GM19463 (cell line): ENCODE measurements around the gene SIRT3.

Experiments
- ATAC-seq: cut with Tn5 transposase; IDR thresholded peaks from one replicate; pipeline ENCODE4 v1.9.1; 2021; ENCODE audit warnings: mild to moderate bottlenecking, moderate library complexity; ENCODE audit not compliant: unreplicated experiment

The SIRT3 gene

DNA sequence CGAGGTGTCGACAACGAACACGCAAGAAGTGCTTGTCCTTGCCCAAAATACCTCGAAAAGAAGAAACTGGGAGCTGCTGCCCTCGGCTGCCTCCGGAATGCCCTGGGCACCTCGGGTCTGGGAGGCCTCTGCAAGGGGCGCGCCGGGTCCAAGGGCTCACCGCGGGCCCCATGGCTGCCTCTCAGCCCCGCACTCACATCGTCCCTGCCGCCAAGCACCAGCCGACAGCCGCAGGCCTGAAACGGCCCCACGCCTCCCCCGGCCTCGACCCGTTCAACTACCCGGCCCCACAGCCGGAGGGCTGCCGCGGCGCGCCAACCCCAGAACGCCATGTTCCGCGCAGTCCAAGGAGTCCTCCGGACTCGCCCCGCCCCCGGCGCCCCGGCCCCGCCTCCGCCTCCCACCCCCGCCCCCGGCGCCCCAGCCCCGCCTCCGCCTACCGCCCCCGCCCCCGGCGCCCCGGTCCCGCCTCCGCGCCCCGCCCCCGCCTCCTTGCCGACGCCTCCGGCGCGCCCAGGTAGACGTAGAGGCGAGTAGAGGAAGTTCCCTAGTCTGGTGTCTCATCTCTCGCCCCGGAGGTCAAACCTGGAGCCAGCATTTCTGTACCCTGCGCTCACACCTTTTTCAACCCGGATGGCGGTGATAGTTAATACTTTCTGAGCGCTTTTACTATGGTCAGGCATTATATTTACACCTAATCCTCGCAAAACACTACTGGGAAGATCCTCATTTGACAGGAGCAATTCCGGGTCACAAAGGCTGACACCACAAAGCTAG, at the start of gene SIRT3:
TSS of gene SIRT3 (minus strand) at position 346 of the 777 bp plus-strand sequence. CDS start at position 332, 14 bp downstream.
- ATAC-seq = peak; percentile 68

DNA sequence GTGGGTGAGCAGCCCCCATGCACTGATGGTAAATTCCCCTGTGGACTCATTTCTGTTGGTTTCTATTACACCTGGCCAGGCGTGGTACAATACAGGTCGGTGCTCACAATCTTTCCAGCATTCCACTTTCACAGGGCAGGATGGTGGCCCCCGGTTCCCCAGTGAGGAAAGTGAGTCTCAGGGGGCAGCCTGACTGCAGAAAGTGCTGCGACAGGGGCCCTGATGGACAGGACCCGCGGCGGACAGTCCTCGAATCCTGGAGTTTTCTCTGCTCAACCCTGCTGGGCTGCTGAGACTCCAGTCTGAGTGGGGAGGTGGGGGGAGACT, 49.7 kb upstream of the SIRT3 start:
- no peak for ATAC-seq

DNA sequence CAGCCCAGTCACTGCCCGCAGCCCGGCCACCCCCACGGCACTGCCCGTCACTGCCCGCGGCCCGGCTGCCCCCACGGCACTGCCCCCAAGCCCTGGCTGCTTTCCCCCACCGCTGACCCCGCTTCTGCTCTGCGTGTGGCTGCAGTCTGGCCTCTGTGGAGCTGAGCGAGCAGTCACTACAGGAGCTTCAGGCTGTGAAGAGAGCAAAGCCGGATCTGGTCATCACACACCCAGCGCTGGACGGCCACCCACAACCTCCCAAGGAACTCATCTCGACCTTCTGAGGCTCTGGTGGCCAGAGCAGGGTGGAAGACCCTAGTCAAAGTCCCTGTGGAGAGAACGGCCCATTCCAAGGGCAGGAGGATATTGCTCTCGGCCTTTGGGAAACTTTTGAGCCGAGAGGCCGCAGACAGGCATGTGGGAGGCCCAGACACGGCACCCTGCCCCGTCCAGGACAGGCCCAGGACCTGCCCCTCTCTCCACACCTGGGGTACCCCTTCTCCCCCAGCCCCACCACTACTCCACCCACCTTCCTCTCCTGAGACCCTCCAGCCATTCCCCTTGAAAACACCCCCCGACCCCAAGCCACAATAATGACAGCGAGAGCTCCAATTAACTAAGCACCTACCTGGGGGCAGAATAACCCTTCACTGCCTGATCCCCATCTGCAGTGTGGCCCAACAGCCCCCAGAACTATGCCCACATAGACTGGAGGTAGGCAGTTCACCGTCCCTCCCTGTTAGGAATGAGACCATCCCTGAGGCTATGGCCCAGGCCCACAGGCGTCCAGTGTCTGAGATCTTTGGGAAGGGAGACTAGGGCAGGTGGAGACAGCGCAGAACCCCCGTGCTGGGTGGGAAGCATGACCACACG, 49.1 kb upstream of the SIRT3 start:
- ATAC-seq = no peak

DNA sequence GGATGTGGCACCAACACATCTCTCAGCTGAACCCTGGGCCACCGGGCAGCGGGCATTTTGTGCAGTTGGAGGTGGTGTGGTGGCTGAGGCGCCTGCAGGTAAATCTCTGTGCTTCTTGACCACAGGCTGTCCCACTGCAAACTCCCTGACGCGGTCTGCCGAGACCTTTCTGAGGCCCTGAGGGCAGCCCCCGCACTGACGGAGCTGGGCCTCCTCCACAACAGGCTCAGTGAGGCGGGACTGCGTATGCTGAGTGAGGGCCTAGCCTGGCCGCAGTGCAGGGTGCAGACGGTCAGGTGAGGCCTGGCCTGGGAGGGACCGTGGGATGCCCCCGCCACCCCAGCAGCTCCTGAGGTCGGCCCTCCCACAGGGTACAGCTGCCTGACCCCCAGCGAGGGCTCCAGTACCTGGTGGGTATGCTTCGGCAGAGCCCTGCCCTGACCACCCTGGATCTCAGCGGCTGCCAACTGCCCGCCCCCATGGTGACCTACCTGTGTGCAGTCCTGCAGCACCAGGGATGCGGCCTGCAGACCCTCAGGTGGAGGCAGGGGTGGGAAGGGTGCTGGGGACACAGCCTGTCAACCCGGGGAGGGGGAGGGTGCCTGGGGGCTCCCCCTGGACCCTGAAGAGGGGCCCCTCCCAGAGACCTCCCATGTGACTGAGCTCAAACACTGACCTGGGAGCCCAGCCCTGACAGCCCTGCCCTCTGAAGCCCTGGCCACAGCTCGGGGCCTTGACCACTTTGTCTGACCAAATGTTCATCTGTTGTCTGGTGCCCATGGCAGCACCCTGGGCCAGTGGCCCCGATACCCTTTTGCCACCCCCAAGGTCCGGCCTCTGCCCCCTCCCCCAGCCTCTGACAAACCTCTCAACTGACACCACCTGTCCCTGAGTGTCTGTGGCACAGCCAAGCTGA, 48.2 kb upstream of the SIRT3 start:
- no peak for ATAC-seq

DNA sequence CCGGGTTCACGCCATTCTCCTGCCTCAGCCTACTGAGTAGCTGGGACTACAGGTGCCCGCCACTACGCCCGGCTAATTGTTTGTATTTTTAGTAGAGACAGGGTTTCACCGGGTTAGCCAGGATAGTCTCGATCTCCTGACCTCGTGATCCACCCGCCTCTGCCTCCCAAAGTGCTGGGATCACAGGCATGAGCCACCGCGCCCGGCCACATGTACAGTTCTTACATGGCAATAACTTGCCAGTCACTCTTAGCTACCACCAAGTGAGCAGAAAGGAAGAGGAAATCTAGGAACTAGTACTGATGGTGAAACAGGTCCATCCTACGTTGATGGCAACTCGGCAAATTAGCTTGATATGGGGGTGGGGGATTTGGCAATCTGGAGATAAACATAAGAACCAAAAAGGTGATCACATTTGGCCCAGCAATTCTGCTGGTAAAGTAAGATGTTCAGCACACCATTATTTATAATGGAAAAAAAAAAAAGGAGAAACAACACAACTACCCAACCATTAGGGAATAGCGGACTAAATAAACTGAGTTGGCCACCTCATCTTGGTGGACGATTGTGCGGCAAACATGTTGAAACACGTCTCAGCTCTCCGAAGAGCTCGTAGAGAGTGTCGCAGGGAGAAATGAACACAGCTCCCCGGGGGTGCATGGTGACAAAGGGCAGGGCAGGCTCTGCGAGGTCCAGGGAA, 47.4 kb upstream of the SIRT3 start:
- no peak for ATAC-seq

DNA sequence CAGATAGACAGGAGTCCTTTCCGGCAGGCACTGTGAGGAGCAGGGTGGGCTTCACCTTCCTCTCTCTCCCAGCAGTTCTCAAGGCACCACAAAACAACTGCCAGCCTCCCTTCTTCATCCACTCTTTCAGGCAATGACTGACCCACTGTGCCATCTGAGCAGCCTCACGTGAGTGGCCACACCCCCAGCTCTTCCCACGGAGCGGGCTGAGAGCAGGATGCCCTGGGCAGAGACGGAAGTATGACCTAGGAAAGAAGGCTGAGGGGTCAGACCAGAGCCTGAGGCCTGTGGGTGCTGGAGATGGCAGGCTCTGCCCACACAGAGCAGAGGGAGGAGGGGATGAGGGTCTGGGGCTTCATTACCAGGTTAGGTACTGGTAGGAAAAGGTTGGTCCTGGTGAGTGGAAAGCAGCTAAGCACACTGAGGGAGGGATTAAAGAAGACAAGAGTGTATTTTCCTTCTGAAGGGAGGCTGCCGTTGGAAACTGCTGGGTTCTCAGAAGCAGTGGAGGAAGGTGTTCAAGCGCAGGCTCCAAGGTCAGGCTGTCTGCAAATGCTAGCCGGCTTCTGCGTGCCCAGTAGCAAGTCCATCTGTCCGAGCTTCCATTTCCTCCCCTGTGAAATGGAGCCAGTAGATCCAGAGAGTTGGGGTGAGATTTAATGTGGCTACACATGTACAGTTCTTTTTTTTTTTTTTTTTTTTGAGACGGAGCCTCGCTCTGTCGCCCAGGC, 46.7 kb upstream of the SIRT3 start:
- ATAC-seq = no peak

DNA sequence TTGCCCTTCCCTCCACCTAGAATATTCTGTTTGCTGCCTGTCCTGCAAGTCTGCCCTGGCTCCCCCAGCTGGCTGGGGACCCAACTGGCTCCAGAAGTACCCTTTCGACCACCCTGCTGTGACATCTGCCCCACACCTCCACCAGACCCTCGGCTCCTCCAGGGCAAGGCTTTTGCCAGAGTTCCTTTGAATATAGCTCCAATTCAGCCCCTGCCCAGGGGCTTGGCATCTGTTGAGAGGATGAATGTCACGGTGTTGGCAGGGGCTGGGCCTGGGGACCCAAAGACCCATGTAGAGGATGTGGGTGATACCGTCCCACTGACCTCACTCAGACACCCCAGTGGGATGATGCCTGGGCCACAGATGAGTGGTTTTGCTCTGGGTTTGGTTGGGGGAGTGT, 46.0 kb upstream of the SIRT3 start:
- ATAC-seq = no peak

DNA sequence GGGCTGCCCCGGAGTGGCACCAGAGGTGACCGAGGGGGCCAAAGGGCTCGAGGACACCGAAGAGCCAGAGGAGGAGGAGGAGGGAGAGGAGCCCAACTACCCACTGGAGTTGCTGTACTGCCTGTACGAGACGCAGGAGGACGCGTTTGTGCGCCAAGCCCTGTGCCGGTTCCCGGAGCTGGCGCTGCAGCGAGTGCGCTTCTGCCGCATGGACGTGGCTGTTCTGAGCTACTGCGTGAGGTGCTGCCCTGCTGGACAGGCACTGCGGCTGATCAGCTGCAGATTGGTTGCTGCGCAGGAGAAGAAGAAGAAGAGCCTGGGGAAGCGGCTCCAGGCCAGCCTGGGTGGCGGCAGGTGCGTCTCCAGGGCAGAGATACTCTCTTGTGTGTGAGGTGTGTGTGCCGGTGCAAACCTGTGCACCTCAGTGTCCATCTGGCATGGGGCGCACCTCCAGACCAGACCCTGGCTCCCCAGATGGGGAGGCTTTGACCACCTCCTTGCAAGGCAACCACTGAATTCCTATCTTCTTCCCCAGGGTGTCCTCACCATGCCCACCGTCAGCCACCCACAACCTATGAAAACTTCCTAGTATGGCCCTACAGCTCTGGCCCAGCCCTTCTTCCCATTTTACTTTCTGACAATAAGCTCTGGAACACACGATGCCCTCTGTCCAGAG, 45.5 kb upstream of the SIRT3 start:
- no peak for ATAC-seq

DNA sequence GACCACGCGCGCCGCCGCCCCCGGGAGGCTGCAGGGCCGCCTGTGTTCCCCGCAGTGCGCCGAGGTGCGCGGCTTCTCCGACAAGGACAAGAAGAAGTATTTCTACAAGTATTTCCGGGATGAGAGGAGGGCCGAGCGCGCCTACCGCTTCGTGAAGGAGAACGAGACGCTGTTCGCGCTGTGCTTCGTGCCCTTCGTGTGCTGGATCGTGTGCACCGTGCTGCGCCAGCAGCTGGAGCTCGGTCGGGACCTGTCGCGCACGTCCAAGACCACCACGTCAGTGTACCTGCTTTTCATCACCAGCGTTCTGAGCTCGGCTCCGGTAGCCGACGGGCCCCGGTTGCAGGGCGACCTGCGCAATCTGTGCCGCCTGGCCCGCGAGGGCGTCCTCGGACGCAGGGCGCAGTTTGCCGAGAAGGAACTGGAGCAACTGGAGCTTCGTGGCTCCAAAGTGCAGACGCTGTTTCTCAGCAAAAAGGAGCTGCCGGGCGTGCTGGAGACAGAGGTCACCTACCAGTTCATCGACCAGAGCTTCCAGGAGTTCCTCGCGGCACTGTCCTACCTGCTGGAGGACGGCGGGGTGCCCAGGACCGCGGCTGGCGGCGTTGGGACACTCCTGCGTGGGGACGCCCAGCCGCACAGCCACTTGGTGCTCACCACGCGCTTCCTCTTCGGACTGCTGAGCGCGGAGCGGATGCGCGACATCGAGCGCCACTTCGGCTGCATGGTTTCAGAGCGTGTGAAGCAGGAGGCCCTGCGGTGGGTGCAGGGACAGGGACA, 44.8 kb upstream of the SIRT3 start:
- ATAC-seq = no peak

DNA sequence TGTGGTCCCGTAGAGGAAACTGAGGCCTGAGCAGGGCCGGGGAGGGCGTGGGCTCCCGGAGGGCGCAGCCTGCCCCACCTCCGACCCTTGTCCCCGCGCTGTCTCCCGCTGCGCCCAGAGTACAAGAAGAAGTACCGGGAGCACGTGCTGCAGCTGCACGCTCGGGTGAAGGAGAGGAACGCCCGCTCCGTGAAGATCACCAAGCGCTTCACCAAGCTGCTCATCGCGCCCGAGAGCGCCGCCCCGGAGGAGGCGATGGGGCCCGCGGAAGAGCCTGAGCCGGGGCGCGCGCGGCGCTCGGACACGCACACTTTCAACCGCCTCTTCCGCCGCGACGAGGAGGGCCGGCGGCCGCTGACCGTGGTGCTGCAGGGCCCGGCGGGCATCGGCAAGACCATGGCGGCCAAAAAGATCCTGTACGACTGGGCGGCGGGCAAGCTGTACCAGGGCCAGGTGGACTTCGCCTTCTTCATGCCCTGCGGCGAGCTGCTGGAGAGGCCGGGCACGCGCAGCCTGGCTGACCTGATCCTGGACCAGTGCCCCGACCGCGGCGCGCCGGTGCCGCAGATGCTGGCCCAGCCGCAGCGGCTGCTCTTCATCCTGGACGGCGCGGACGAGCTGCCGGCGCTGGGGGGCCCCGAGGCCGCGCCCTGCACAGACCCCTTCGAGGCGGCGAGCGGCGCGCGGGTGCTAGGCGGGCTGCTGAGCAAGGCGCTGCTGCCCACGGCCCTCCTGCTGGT, 44.0 kb upstream of the SIRT3 start:
- no peak for ATAC-seq

DNA sequence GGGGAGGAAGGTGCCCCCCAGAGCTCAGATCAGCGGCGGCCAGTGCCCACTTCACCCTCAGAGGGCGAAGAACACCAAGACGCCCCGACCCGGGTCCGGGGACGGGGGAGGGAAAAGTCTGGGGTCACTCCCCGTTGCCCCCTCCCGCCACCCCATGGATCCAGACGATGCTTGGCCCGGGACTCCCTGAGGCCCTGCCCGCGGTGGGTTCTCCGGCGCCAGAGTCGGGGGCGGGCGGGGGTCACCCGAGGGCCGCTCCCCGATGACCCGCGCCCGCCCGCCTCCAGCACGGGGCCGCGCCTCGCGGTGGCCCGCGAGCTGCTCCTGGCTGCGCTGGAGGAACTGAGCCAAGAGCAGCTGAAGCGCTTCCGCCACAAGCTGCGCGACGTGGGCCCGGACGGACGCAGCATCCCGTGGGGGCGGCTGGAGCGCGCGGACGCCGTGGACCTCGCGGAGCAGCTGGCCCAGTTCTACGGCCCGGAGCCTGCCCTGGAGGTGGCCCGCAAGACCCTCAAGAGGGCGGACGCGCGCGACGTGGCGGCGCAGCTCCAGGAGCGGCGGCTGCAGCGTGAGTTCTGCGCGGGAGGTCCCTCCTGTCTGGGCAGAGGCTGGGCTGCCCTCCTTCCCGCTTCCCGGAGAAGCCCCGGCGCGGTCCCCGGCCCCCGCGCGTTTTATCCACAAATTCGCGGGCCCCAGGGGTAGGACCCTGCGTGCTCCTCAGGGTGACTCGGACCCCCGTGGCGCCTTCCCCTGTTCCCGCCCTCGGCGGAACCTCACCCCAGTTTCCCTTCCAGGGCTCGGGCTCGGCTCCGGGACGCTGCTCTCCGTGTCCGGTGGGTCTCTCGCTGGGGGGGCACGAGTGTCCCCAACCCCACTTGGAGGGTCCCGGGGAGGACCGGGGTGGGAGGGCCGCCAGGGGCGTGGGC, 43.2 kb upstream of the SIRT3 start:
- ATAC-seq = no peak

DNA sequence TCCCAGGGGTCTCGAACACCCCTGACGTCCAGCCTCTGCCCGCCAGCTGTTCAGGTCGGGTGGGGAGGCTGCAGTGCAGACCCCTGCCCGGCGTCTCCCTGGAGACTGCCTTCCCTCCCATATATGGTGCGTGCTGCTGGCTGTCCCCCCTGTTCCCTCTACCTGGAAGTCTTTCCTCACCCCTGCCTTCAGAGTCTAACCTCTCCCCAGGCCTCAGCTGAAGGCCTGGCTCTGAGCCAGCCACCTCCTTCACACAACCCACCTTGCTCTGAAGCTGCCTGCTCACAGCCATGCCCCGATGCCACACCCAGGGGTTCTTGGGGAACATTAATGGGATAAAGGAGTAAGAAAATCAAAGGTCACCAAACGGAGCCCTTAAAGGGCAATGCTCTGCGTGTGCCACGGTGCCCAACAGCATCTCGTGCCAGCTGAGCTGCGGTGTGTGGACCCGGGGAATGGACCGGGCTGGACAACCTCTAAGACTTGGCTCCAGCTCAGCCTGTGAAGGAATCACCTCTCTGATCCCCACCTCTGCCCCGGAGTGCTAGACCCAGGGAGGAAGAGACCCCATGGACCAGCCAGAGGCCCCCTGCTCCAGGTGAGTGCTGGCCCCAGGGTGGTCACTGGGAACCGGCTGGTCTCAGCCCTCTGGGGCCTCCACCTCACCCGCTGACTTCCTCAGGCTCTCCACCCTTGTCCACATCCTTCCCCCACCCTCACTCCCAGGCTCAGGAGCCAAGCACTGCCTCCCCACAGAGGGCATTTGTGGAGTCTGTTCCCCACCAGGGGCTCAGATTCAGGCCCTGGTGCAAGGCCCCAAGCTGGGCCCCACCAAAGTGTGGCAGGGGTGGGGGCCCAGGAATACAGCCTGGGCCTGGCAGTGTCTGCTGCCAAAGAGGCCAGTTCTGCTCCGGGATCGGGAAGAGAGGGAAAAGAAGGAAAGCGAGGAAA, 42.1 kb upstream of the SIRT3 start, which contains the start of gene NLRP6:
TSS of gene NLRP6 (plus strand) at position 407 of the 951 bp plus-strand sequence. CDS start at position 570, 163 bp downstream.
- ATAC-seq = no peak

DNA sequence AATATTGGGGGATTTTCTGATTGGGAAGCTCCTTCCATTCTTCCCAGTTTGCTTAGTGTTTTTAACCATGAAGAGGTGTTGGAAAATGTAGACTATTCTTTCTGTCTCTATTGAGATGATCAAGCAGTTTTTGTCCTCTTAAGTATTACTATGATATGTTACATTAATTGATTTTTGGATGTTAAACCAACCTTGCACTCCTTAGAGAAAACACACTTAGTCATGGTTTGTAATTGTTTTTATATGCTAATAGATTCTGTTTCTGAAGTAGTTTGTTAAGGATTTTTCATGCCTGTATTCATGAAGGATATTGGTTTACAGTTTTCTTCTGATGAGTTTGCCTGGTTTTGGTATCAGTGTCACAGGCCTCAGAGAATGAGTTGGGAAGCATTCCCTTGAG, 40.1 kb upstream of the SIRT3 start:
- no peak for ATAC-seq

DNA sequence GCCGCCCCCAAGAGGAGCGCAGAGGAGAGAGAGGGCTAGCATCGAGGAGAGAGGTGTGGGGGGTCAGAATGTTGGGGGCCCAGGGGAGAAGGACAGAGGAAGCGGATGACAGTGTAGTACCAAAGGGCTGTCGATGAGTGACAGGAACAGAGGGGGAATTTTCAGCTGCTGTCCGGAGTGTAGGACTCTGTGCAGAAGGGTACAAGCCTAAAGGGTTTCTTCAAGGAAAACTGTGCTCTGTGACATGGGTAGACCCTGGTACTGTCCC, 36.7 kb upstream of the SIRT3 start:
- ATAC-seq = no peak

DNA sequence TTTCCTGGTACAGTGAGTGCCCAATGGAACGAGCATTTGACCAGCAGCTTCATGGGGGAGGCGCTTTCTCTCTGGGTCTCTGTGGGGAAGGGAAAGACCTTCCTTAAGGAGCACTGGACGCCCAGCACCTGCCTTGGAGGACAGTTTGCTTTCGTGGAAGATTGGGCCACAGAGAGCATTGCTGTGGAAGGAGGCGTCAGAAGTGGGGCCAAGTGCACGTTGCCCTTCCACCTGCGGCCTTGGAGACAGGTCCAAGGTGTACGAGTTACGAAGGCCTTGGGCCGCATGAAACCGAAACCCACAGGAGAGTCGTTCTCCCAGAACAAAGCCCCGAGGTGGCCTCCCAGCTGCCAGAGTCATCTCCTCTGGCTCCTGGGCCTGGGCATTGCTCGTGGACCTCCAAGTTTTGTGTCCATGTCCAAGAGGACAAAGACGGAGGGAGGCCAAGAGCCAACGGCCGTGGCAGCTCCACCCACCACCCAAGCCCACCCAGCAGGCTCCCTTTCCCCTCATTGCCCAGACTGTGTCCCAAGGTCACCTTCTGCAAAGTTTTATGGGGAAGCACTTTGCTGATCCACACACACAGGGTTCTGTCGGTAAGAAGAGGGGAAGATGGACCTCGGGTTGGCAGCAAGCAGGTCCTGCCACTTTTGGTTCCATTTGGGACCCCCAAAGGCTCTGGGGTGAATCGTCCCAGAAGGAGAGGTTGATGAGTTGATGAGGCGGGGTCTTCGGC, 36.2 kb upstream of the SIRT3 start:
- ATAC-seq = no peak
